SK-N-MC (cell line): Measurements from ENCODE around the gene CAMK2B.

Source experiments
- EZH2 ChIP-seq: fragments of 200-600 bp; sonication (generic); IDR thresholded peaks from one replicate; pipeline ENCODE4 v1.6.1; 2017; ENCODE audit warnings: antibody characterized with exemption
- FOXP2 ChIP-seq: optimal IDR thresholded peaks from 2 replicates; pipeline ENCODE3; 2011; ENCODE audit warnings: mild to moderate bottlenecking, moderate library complexity; ENCODE audit not compliant: insufficient read depth; ENCODE audit errors: extremely low read length, control extremely low read depth
- POLR2AphosphoS5 ChIP-seq: IDR thresholded peaks from 2 replicates; pipeline ENCODE4 v1.6.1; 2012; ENCODE audit warnings: mild to moderate bottlenecking, low read depth, low read length, borderline replicate concordance

DNA sequence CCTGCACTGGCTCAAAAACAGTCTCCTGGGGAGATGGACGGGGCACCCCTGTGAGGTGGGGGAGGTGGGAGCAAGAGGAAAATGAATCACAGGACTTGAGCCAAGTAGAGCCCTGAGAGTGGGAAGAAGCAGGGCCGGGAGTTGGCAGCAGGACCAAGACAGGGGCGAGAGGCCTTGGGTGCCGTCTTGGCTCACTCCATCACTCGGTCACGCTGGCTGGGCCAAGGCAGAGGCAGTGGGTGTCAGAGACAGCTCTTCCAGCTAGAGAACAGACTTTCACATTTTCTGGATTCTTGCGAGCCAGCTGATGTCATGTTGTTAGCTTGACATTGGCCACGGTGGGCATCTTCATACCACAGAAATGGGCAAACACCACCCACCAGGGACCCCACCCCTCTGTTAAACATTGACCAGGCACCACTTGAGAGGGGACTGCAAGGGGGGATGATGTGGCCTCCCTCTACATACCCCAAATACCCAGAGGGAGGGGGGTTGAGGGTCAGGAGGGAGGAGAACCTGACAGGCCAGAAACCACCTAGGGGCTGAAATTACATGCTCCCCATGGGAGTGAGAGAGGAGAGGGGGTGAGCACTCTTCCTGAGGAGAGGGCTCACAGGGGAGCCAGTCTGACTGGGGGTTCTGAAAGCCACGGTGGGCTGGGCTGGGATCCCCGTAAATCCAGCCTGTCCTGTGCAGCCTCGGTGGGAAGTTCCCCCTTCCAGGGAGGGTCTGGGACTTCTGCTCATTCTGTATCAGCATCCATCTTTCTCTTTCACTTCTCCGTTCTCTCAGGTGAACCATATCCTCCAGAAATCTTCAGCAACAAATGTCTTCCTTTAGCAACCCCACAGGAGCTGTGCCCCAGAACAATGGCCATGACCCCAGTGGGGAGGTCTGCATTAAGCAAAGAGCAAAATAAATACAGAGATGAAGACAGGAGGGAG lies 19.6 kb downstream of the CAMK2B start:
- TF ChIP-seq EZH2 (no peak), POLR2AphosphoS5 (no peak), FOXP2 (no peak)
